Cardiac muscle cell (in vitro differentiated cells and primary cell): ENCODE measurements around the gene DLL3. TPM values are rescaled to one million over a fixed set of nuclear protein-coding genes. Genes with fewer than 3 reads are reported as not detected.

Experiments used
- DNase-seq, 2 donors: peaks; one replicate each; pipeline versions ENCODE4 v3.0.0 to v3.0.0-alpha.2; 2010 to 2017; ENCODE audit warnings: low read depth in 1 of 2, low spot score in 1 of 2
- H3K27ac ChIP-seq: fragments of 200-600 bp; sonication (generic); 2 replicates; pipeline ENCODE4 v1.5.1; 2016
- H3K27me3 ChIP-seq: fragments of 200-600 bp; sonication (generic); 2 replicates; pipeline ENCODE4 v1.6.0; 2016; ENCODE audit warnings: control low read depth
- H3K36me3 ChIP-seq: fragments of 200-600 bp; sonication (generic); 2 replicates; pipeline ENCODE4 v1.5.1; 2016; ENCODE audit warnings: control low read depth
- H3K4me1 ChIP-seq: fragments of 200-600 bp; sonication (generic); 2 replicates; pipeline ENCODE4 v1.8.1; 2017; ENCODE audit warnings: low read depth, mild to moderate bottlenecking, mixed run types
- H3K4me3 ChIP-seq: fragments of 200-600 bp; sonication (generic); 2 replicates; pipeline ENCODE4 v1.5.1; 2016; ENCODE audit warnings: mild to moderate bottlenecking
- H3K9me3 ChIP-seq: fragments of 200-600 bp; sonication (generic); 2 replicates; pipeline ENCODE4 v1.5.1; 2017; ENCODE audit warnings: low read depth, mild to moderate bottlenecking, control low read depth
- polyA plus RNA-seq: library from polyadenylated mRNA; unstranded; fragments of >200 nt; fragmentation: Nextera tagmentation; extraction: Ambion mirVana; gene quantifications from 2 replicates; pipeline ENCODE4 v1.2.1, GENCODE V29; 2016
- total RNA-seq: library from RNA; depleted of rRNA; stranded (reverse); fragments of >200 nt; gene quantifications from 2 replicates; pipeline ENCODE4 v1.2.3, GENCODE V29; 2016
- TF ChIP-seq, protein P1 (sequence below): IDR thresholded peaks from 2 replicates; pipeline ENCODE4 v1.5.1; 2012; ENCODE audit warnings: low read depth, mild to moderate bottlenecking, low read length

Gene DLL3
- total and polyA plus RNA-seq, 2 experiments from 2014 or later, result 11.7 to 12.2 TPM

DNA sequence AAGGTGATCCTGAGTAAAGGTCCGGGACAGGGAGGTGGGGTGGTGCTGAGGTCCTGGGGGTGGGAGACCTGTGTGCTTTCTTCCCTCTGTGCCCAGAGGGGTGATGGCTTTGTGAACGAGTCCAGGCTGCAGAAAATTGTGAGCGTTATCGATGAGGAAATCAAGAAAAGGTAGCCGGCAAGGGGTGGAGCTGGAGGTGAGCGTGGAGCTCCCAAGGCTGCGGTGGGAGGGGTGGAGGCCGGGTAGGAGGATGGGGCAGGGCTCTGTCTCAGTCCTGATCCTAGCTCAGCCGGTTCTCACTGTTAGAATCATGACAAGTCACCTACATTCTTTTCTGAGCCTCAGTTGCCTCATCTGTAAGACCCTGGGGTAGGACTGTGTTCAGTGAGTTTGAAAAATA, 20.2 kb downstream of the DLL3 start:
- no peak overlapping the region for H3K4me3 ChIP-seq
- no peaks in the 10 kb centered on the region for H3K36me3 ChIP-seq
- H3K4me1 ChIP-seq, result no peaks in the 10 kb centered on the region
- no peak overlapping the region for H3K27ac ChIP-seq
- H3K9me3 ChIP-seq, result no peaks in the 10 kb centered on the region
- H3K27me3 ChIP-seq, result peaks cover 19% of the 10 kb centered on the region
- DNase-seq, result no peak
- TF ChIP-seq, protein P1, sequence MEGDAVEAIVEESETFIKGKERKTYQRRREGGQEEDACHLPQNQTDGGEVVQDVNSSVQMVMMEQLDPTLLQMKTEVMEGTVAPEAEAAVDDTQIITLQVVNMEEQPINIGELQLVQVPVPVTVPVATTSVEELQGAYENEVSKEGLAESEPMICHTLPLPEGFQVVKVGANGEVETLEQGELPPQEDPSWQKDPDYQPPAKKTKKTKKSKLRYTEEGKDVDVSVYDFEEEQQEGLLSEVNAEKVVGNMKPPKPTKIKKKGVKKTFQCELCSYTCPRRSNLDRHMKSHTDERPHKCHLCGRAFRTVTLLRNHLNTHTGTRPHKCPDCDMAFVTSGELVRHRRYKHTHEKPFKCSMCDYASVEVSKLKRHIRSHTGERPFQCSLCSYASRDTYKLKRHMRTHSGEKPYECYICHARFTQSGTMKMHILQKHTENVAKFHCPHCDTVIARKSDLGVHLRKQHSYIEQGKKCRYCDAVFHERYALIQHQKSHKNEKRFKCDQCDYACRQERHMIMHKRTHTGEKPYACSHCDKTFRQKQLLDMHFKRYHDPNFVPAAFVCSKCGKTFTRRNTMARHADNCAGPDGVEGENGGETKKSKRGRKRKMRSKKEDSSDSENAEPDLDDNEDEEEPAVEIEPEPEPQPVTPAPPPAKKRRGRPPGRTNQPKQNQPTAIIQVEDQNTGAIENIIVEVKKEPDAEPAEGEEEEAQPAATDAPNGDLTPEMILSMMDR, result no peak

DNA sequence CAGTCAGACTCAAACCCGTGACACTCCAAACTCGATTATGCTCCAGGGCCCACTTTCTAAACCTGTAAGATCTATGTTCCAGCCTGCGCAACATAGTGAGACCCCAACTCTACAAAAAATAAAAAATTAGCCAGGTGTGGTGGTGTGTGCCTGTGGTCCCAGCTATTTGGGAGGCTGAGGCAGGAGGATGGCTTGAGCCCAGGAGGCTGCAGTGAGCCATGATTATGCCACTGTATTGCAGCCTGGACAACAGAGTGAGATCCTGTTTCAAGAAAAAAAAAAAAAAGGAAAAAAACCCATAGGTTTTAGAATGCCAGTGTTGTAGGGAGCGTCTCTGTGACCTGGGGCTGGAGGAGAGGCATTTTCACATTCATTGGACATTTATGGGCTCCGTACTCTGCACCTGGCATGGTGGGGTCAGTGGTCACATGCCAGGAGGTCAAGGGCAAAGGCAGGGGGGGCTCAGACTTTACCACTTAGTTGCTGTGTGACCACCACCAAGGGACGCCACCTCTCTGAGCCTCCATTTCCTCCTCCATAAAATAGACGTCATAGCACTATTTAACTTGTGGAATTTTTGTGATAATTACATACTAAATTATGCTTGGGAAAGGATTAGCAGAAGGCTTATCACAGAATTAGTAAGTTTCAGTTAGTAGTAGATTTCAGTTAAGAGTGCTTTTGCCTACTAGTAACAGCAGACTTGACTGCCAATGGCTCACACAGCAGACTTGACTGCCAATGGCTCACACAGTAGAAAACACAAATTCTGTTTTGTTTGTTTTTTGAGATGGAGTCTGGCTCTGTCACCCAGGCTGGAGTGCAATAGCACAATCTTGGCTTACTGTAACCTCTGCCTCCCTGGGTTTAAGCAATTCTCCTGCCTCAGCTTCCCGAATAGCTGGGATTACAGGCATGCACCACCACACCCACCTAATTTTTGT, 22.1 kb downstream of the DLL3 start:
- no peak overlapping the region for H3K4me3 ChIP-seq
- TF ChIP-seq, protein P1, result no peak

DNA sequence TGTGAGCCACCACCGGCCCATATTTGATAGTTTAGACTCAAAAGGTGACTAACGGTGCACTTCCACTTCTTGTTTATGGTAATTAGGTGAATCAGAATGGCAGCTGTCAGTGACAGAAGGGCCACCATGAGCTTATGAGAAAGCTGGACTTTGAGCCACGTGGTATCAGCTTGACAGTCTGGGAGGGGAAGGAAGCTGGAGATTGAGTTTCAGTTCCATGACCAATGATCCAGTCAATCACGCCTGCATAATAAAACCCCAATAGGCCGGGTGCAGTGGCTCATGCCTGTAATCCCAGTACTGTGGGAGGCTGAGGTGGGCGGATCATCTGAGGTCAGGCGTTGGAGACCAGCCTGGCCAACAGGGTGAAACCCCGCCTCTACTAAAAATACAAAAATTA, 25.7 kb downstream of the DLL3 start:
- Histone ChIP-seq H3K4me3 (no peak overlapping the region), H3K4me1 (no peaks in the 10 kb centered on the region), H3K27ac (no peak overlapping the region), H3K36me3 (no peaks in the 10 kb centered on the region), H3K27me3 (no peaks in the 10 kb centered on the region), H3K9me3 (no peaks in the 10 kb centered on the region)
- TF ChIP-seq, protein P1, result no peak
- DNase-seq, result no peak

More for the DNA sequence above, 22.1 kb downstream of the DLL3 start:
- DNase-seq, result no peak
- Histone ChIP-seq H3K9me3 (no peaks in the 10 kb centered on the region), H3K27me3 (peaks cover under 1% of the 10 kb centered on the region), H3K36me3 (no peaks in the 10 kb centered on the region), H3K4me1 (no peaks in the 10 kb centered on the region), H3K27ac (no peak overlapping the region)

DNA sequence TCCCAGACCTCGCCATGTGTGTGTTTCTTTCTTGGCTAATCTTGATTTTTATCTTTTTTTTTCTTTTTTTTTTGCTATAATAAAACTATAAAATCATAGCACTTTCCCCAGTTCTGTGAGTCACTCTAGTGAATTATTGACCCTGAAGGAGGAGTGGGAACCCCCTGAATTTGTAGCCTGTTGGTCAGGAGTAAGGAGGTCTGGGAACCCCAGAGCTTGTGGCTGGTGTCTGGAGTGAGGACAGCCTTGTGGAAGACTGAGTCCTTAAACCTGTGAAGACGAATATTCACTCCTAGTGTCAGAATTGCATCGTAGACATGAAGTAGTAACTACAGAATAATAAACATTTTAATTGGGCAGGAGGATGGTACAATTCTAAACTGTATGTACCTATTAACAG, 26.5 kb downstream of the DLL3 start:
- Histone ChIP-seq H3K9me3 (no peaks in the 10 kb centered on the region), H3K4me3 (no peak overlapping the region), H3K27me3 (no peaks in the 10 kb centered on the region), H3K27ac (no peak overlapping the region), H3K4me1 (no peaks in the 10 kb centered on the region), H3K36me3 (no peaks in the 10 kb centered on the region)
- TF ChIP-seq, protein P1, result no peak
- no peak for DNase-seq

DNA sequence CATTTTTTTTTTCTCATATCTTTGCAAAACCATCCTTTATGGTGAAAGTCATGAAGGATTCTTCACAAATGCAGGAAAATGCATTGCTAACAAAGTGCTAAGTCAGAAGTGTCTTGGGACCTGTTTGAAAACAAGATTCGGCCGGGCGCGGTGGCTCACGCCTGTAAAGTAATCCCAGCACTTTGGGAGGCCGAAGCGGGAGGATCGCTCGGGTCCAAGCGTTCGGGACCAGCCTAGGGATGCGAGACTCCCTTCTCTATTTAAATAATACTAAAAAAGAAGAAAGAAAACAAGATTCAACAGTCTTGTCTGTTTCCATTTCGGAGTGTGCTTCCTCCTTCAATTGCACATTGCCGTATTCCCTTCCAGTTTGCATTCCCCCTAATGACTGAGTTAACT, 33.1 kb downstream of the DLL3 start:
- Histone ChIP-seq H3K4me1 (no peaks in the 10 kb centered on the region), H3K27me3 (no peaks in the 10 kb centered on the region), H3K36me3 (no peaks in the 10 kb centered on the region), H3K4me3 (peak overlapping the region; percentile 65), H3K27ac (peak overlapping the region; percentile 26), H3K9me3 (no peaks in the 10 kb centered on the region)
- TF ChIP-seq, protein P1, result no peak
- DNase-seq, result no peak
